ENCODE data around the gene TCIRG1. TPM values are rescaled to one million over a fixed set of nuclear protein-coding genes. Genes with fewer than 3 reads are reported as not detected.

The TCIRG1 gene
- total and polyA plus RNA-seq, 2 of the 13 experiments (the other 11 are each of a cell fraction or from before 2014, with no cell fraction given): 48.0 to 69.6 TPM

GRCh38 chr11:68089679-68090078 is 50.9 kb downstream of the TCIRG1 start:
- Histone ChIP-seq H3K9me3 (ENCODE audit: low read length) (no peaks in the 10 kb centered on the region), H3K4me3 (replicated peaks in 1 of 3; ENCODE audit: insufficient read depth in 1 of 3, low read depth in 2 of 3, low read length in 3 of 3) (no peak overlapping the region), H3K27me3 (ENCODE audit: control insufficient read depth in 1 of 2, insufficient read depth in 2 of 2, low read length in 2 of 2) (no peaks in the 10 kb centered on the region), H3K4me2 (ENCODE audit: low read depth, low read length) (no peak overlapping the region), H2AFZ (ENCODE audit: low read length) (no peak overlapping the region), H4K20me1 (ENCODE audit: insufficient read depth, low read length) (peaks cover 14% of the 10 kb centered on the region), H3K4me1 (ENCODE audit: insufficient read depth, low read length) (peaks cover 38% of the 10 kb centered on the region), H3K36me3 (replicated peaks in 1 of 2; ENCODE audit: control insufficient read depth in 1 of 2, insufficient read depth in 2 of 2, low read length in 2 of 2) (peaks cover 11 to 56% of the 10 kb centered on the region in 2 experiments), H3K79me2 (ENCODE audit: insufficient read depth, low read length) (peaks cover 98% of the 10 kb centered on the region), H3K27ac (ENCODE audit: extremely low read length, insufficient read depth, low read length) (no peak overlapping the region), H3K9ac (ENCODE audit: insufficient read depth, low read depth, low read length) (no peak overlapping the region)
- DNase-seq (ENCODE audit: low spot score) (no peak), FAIRE-seq (no peak), ATAC-seq (peak; percentile 41; the same call in 1 of the 3 replicates)
- TF ChIP-seq RBM22 (optimal IDR thresholded peaks at IDR 0.05; ENCODE audit: low read length) (peak; percentile 87), WIZ (CRISPR knock-in tag; IDR thresholded peaks at IDR 0.05) (no peak), CTCF (CRISPR knock-in tag; IDR thresholded peaks at IDR 0.05) (no peak)
- WGBS (ENCODE audit: low lambda C conversion rate): 94% methylated on average over 8 of the region's 8 CpGs
- ChIA-PET CTCF (ENCODE audit: low intra/inter-chr PET ratio, low total read pairs) (no interaction called here), POLR2A (no interaction called here)
- BruUV-seq (replicated peaks): no TSS peak
- in situ Hi-C loops (cut with HindIII; ENCODE audit: extremely low pct_ligation_motif_present, low pct_unique_long_range_greater_than_20kb): no loop called here
- intact Hi-C loops (cut with micrococcal nuclease; ENCODE audit: unreplicated experiment): no loop called here

- H3K9me3 ChIP-seq (ENCODE audit: low read length): no peaks in the 10 kb centered on the region
- no TSS peak for BruUV-seq (replicated peaks)
- H3K4me2 ChIP-seq (ENCODE audit: low read depth, low read length): no peak overlapping the region
- FAIRE-seq: no peak
- no peak for DNase-seq (ENCODE audit: low spot score)
- H3K79me2 ChIP-seq (ENCODE audit: insufficient read depth, low read length): peaks cover 95% of the 10 kb centered on the region
- H3K4me3 ChIP-seq (replicated peaks in 1 of 3; ENCODE audit: insufficient read depth in 1 of 3, low read depth in 2 of 3, low read length in 3 of 3): no peak overlapping the region
- no peaks in the 10 kb centered on the region for H3K27me3 ChIP-seq (ENCODE audit: control insufficient read depth in 1 of 2, insufficient read depth in 2 of 2, low read length in 2 of 2)
- in situ Hi-C loops (cut with HindIII; ENCODE audit: extremely low pct_ligation_motif_present, low pct_unique_long_range_greater_than_20kb) (no loop called here), intact Hi-C loops (cut with micrococcal nuclease; ENCODE audit: unreplicated experiment) (no loop called here)
- H3K4me1 ChIP-seq (ENCODE audit: insufficient read depth, low read length): peaks cover 38% of the 10 kb centered on the region
- POLR2A ChIA-PET: no interaction called here
- no peak for TF ChIP-seq ARID3A (IDR thresholded peaks at IDR 0.05; ENCODE audit: low read depth, low read length)
- no peak for TF ChIP-seq ATRX (CRISPR knock-in tag; IDR thresholded peaks at IDR 0.05; ENCODE audit: borderline replicate concordance)
- TF ChIP-seq ARNT2 (CRISPR knock-in tag; IDR thresholded peaks at IDR 0.05; ENCODE audit: low read depth): no peak
- TF ChIP-seq REXO4 (CRISPR knock-in tag; IDR thresholded peaks at IDR 0.05; ENCODE audit: borderline replicate concordance): no peak
- TF ChIP-seq ZNF607 (CRISPR knock-in tag; IDR thresholded peaks at IDR 0.05; ENCODE audit: borderline replicate concordance): no peak
- TF ChIP-seq ZNF446 (CRISPR knock-in tag; IDR thresholded peaks at IDR 0.05): no peak
- 97% methylated on average over 1 of the region's 1 CpG for WGBS (ENCODE audit: low lambda C conversion rate)
- CTCF ChIA-PET (ENCODE audit: low intra/inter-chr PET ratio, low total read pairs): no interaction called here
- H2AFZ ChIP-seq (ENCODE audit: low read length): no peak overlapping the region
- ATAC-seq: no peak
- peaks cover 8 to 53% of the 10 kb centered on the region in 2 experiments for H3K36me3 ChIP-seq (replicated peaks in 1 of 2; ENCODE audit: control insufficient read depth in 1 of 2, insufficient read depth in 2 of 2, low read length in 2 of 2)
- no peak overlapping the region for H3K9ac ChIP-seq (ENCODE audit: insufficient read depth, low read depth, low read length)
- H3K27ac ChIP-seq (ENCODE audit: extremely low read length, insufficient read depth, low read length): no peak overlapping the region
- H4K20me1 ChIP-seq (ENCODE audit: insufficient read depth, low read length): peaks cover 14% of the 10 kb centered on the region
Measured at GRCh38 chr11:68090287-68090686, 51.5 kb downstream of the TCIRG1 start.

Measured in HepG2 (cell line).